Hepatocyte (in vitro differentiated cells): ENCODE data around the gene FGF4. TPM values are rescaled to one million over a fixed set of nuclear protein-coding genes. Genes with fewer than 3 reads are reported as not detected.

ENCODE experiments used
- DNase-seq: peaks from one replicate; pipeline ENCODE4 v3.0.0-alpha.2; 2016; ENCODE audit warnings: low spot score
- H2AFZ ChIP-seq: fragments of 200-600 bp; sonication (generic); 2 replicates; pipeline ENCODE4 v1.6.0; 2016; ENCODE audit warnings: antibody characterized with exemption, mild to moderate bottlenecking
- H3K27ac ChIP-seq: fragments of 200-600 bp; sonication (generic); 2 replicates; pipeline ENCODE4 v1.5.1; 2016; ENCODE audit warnings: mild to moderate bottlenecking
- H3K27me3 ChIP-seq: fragments of 200-600 bp; sonication (generic); 2 replicates; pipeline ENCODE4 v1.6.1; 2016
- H3K36me3 ChIP-seq: fragments of 200-600 bp; sonication (generic); replicated peaks from 2 replicates; pipeline ENCODE4 v1.5.1; 2016; ENCODE audit warnings: low read depth; ENCODE audit not compliant: insufficient read depth
- H3K4me1 ChIP-seq: fragments of 200-600 bp; sonication (generic); 2 replicates; pipeline ENCODE4 v1.5.1; 2016; ENCODE audit warnings: mild to moderate bottlenecking, moderate library complexity; ENCODE audit not compliant: insufficient read depth
- H3K4me2 ChIP-seq: fragments of 200-600 bp; sonication (generic); 2 replicates; pipeline ENCODE4 v1.6.0; 2016
- H3K4me3 ChIP-seq: fragments of 200-600 bp; sonication (generic); 2 replicates; pipeline ENCODE4 v1.5.1; 2016; ENCODE audit warnings: mild to moderate bottlenecking
- H3K79me2 ChIP-seq: fragments of 200-600 bp; sonication (generic); 2 replicates; pipeline ENCODE4 v1.6.0; 2017; ENCODE audit warnings: mild to moderate bottlenecking
- H3K9me2 ChIP-seq: fragments of 200-600 bp; sonication (generic); replicated peaks from 2 replicates; pipeline ENCODE4 v1.6.0; 2017; ENCODE audit warnings: mild to moderate bottlenecking; ENCODE audit not compliant: insufficient read depth
- H3K9me3 ChIP-seq: fragments of 200-600 bp; sonication (generic); 2 replicates; pipeline ENCODE4 v1.5.1; 2016; ENCODE audit warnings: low read depth, mild to moderate bottlenecking
- H4K20me1 ChIP-seq: fragments of 200-600 bp; sonication (generic); 2 replicates; pipeline ENCODE4 v1.6.0; 2016; ENCODE audit warnings: mild to moderate bottlenecking; ENCODE audit not compliant: insufficient read depth, poor library complexity, severe bottlenecking
- EZH2 ChIP-seq: fragments of 200-600 bp; sonication (generic); IDR thresholded peaks from 2 replicates; pipeline ENCODE4 v1.6.1; 2016; ENCODE audit warnings: antibody characterized with exemption, mild to moderate bottlenecking, borderline replicate concordance
- EZH2phosphoT487 ChIP-seq: fragments of 200-600 bp; sonication (generic); IDR thresholded peaks from one replicate; pipeline ENCODE4 v1.6.1; 2018; ENCODE audit warnings: antibody characterized with exemption, mild to moderate bottlenecking, low read depth, moderate library complexity; ENCODE audit not compliant: unreplicated experiment, severe bottlenecking
- WGBS: methylation state at CpG from one replicate; pipeline ENCODE4 v1.1.6; 2016; ENCODE audit warnings: low lambda C conversion rate; ENCODE audit errors: missing lambda C conversion rate; 5-methylcytosine and 5-hydroxymethylcytosine counted together
- polyA plus RNA-seq: library from polyadenylated mRNA; unstranded; fragments of >200 nt; fragmentation: Nextera tagmentation; extraction: Ambion mirVana; gene quantifications from 2 replicates; pipeline ENCODE4 v1.2.1, GENCODE V29; 2016
- total RNA-seq: library from RNA; depleted of rRNA; stranded (reverse); fragments of >200 nt; gene quantifications from 2 replicates; pipeline ENCODE4 v1.2.3, GENCODE V29; 2014
- TF ChIP-seq, protein P1 (sequence below): fragments of 200-600 bp; sonication (generic); IDR thresholded peaks from 2 replicates; pipeline ENCODE4 v1.5.1; 2016; ENCODE audit warnings: antibody characterized with exemption, mild to moderate bottlenecking; ENCODE audit not compliant: poor library complexity

FGF4 gene
- total and polyA plus RNA-seq, 2 experiments from 2014 or later: not detected

DNA sequence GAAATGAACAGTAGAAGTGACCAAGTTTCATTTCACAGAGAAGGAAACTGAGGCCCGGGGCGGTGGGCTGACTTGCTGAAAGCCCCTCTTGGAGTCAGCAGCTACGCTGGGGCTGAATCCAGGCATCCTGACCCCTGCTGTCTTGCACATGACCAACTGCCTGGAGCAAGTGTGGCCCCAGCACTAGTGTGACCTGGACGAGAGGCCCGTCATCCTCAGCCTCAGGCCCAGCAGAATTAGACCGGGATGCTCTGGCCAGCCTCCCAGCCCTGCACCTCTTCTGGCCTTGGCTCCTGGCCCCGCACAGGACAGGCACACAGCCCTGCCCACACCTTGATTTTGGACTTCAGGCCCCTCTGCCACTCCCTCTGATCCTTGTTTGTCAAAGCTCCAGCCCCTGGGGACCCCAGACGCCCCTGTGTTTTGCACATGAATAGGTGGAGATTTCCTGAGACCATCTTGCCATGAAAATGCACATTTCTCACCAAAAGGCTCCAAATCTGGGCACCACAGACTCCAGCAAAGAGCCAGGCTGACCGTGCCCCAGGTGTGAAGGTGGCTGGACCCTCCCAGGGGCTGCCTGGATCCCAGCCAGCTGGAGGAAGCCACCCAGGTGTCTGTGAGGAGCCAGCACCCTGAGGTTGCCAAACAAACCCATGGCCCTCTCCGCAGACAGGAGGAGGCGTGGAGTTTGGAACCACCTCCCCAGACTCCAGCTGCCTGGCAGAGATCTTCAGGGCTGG lies 24.9 kb downstream of the FGF4 start:
- H3K27me3 ChIP-seq: no peaks in the 10 kb centered on the region

DNA sequence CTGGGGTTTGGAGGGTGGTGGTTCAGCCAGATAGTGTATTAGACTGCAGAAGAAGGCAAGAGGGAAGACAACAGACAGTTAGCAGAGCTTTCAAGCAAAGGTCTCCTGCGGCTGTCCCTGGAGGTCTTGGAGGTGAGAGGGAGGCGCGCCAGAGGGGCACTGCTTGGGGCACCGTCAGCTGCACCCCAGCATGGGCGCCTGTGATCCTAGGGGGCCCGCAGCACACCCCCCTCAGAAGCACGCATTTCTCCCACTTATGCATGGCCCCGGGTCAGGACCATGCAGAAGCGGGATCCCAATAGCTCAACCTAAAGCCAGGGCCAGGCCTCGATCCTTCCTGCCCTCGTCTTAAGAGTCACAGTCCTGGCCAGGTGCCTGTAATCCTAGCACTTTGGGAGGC lies 26.5 kb downstream of the FGF4 start:
- H3K79me2 ChIP-seq: no peaks in the 10 kb centered on the region
- H3K4me3 ChIP-seq: no peak overlapping the region
- no peak overlapping the region for H3K27ac ChIP-seq
- H3K4me1 ChIP-seq: no peaks in the 10 kb centered on the region
- TF ChIP-seq, protein P1, sequence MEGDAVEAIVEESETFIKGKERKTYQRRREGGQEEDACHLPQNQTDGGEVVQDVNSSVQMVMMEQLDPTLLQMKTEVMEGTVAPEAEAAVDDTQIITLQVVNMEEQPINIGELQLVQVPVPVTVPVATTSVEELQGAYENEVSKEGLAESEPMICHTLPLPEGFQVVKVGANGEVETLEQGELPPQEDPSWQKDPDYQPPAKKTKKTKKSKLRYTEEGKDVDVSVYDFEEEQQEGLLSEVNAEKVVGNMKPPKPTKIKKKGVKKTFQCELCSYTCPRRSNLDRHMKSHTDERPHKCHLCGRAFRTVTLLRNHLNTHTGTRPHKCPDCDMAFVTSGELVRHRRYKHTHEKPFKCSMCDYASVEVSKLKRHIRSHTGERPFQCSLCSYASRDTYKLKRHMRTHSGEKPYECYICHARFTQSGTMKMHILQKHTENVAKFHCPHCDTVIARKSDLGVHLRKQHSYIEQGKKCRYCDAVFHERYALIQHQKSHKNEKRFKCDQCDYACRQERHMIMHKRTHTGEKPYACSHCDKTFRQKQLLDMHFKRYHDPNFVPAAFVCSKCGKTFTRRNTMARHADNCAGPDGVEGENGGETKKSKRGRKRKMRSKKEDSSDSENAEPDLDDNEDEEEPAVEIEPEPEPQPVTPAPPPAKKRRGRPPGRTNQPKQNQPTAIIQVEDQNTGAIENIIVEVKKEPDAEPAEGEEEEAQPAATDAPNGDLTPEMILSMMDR: no peak
- TF ChIP-seq EZH2phosphoT487 (no peak), EZH2 (no peak)
- no peaks in the 10 kb centered on the region for H3K9me3 ChIP-seq
- no peak for DNase-seq
- no peak overlapping the region for H2AFZ ChIP-seq
- no peaks in the 10 kb centered on the region for H3K27me3 ChIP-seq
- WGBS: 89% methylated on average over 11 of the region's 11 CpGs
- no peak overlapping the region for H3K4me2 ChIP-seq
- no peaks in the 10 kb centered on the region for H4K20me1 ChIP-seq
- no peaks in the 10 kb centered on the region for H3K9me2 ChIP-seq
- H3K36me3 ChIP-seq: no peaks in the 10 kb centered on the region

More for the DNA sequence above, 24.9 kb downstream of the FGF4 start:
- no peak overlapping the region for H3K4me2 ChIP-seq
- 80% methylated on average over 11 of the region's 11 CpGs for WGBS
- no peak for DNase-seq
- no peak overlapping the region for H3K27ac ChIP-seq
- H3K36me3 ChIP-seq: no peaks in the 10 kb centered on the region
- H4K20me1 ChIP-seq: no peaks in the 10 kb centered on the region
- no peaks in the 10 kb centered on the region for H3K9me3 ChIP-seq
- H3K4me3 ChIP-seq: no peak overlapping the region
- H3K79me2 ChIP-seq: no peaks in the 10 kb centered on the region
- no peak overlapping the region for H2AFZ ChIP-seq
- no peaks in the 10 kb centered on the region for H3K4me1 ChIP-seq
- no peak for TF ChIP-seq EZH2
- no peak for TF ChIP-seq EZH2phosphoT487
- TF ChIP-seq, protein P1: no peak
- H3K9me2 ChIP-seq: no peaks in the 10 kb centered on the region

DNA sequence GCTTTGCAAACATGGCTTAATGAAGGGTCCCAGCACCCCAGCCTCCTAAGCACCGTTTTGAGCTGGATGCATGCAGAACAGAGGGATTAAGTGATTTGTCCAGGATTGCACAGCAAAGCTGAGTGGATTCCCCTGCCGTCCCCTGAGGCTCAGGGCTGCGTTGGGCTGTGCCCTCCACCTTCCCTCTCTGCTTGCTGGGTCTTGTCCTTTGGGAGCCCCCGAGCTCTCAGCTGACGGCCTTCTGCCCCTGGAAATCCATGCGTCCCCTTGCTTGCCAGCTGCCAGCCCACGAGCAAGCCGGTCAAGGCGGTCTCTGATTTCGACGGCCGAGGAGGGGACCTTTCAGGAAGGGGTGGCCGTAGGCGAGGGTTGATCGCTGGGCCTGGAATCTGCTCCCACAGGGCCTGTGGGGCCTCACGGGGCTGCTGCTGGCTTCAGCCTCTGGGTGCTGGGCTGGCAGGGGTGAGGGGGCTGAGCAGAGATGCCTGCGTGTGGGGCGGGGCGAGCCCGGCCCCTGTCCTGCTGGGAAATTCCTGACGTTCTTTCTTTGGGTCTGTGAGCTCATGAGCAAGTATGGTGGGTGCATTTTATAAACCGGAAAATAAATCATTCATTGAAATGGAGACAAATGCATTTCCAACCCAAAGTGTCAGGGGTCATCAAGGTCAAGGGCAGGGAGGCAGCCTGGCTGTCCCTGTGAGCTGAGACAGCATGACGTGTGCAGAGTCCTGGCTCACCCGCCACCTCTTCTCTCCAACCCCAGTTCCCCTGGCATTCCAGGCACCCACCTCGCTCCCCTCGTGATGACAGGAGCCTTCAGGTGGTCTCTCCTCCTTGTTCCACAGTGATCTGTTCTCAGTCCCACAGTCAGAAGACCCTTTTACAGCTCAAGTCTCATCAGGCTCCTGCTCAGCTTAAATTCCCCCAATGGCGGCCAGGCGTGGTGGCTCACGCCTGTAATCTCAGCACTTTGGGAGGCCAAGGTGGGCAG lies 28.1 kb downstream of the FGF4 start:
- DNase-seq: peak; percentile 35
- no peaks in the 10 kb centered on the region for H3K27me3 ChIP-seq

More for the DNA sequence above, 28.1 kb downstream of the FGF4 start:
- Histone ChIP-seq H4K20me1 (no peaks in the 10 kb centered on the region), H2AFZ (no peak overlapping the region), H3K4me2 (no peak overlapping the region), H3K79me2 (no peaks in the 10 kb centered on the region), H3K4me1 (no peaks in the 10 kb centered on the region), H3K27ac (peak overlapping the region; percentile 11), H3K4me3 (no peak overlapping the region), H3K9me2 (no peaks in the 10 kb centered on the region), H3K36me3 (no peaks in the 10 kb centered on the region), H3K9me3 (no peaks in the 10 kb centered on the region)
- no peak for TF ChIP-seq EZH2
- TF ChIP-seq, protein P1: no peak
- no peak for TF ChIP-seq EZH2phosphoT487
- 75% methylated on average over 28 of the region's 29 CpGs for WGBS
